ENCODE measurements around the gene VRK3.

- TF ChIP-seq CTCF (IDR thresholded peaks at IDR 0.05; ENCODE audit: borderline replicate concordance, extremely low read depth, low read length, poor library complexity, severe bottlenecking) (no peak), EZH2 (IDR thresholded peaks at IDR 0.05; ENCODE audit: borderline replicate concordance, low read depth, low read length, severe bottlenecking) (no peak)
Observed at GRCh38 chr19:50065938-50066337, 40.8 kb upstream of the VRK3 start.
